Adipose tissue (tissue), 3 donors: ENCODE results near the gene PFKFB4. TPM values are rescaled to one million over a fixed set of nuclear protein-coding genes. Genes with fewer than 3 reads are reported as not detected.
A peak's percentile ranks its signal among the peaks of the same experiment; 100 is the strongest.
"Not testable (repeated sequence)": the region's sequence is repeated elsewhere in the genome, so short reads cannot be mapped to it uniquely, and the experiment has no call there.

ENCODE experiments used
- H3K27ac ChIP-seq: one replicate; pipeline ENCODE4 v1.5.1; 2013; ENCODE audit warnings: low read depth, low read length
- WGBS, 3 donors: extraction: QIAGEN DNeasy Blood & Tissue Kit; methylation state at CpG; one replicate each; pipeline ENCODE4 v1.1.7; 2013; 5-methylcytosine and 5-hydroxymethylcytosine counted together
- polyA plus RNA-seq, 3 donors: library from polyadenylated mRNA; stranded (reverse); fragments of 200-250 nt; gene quantifications; one replicate each; pipeline ENCODE4 v1.2.3, GENCODE V29; 2013
- donor health status: healthy with polysubstance abuse.
- donor health status: Bipolar disorder and iron deficiency.
- donor health status: healthy.

Gene PFKFB4
- polyA plus RNA-seq, 3 donors: 1.7 to 6.5 (median 5.2) TPM

DNA sequence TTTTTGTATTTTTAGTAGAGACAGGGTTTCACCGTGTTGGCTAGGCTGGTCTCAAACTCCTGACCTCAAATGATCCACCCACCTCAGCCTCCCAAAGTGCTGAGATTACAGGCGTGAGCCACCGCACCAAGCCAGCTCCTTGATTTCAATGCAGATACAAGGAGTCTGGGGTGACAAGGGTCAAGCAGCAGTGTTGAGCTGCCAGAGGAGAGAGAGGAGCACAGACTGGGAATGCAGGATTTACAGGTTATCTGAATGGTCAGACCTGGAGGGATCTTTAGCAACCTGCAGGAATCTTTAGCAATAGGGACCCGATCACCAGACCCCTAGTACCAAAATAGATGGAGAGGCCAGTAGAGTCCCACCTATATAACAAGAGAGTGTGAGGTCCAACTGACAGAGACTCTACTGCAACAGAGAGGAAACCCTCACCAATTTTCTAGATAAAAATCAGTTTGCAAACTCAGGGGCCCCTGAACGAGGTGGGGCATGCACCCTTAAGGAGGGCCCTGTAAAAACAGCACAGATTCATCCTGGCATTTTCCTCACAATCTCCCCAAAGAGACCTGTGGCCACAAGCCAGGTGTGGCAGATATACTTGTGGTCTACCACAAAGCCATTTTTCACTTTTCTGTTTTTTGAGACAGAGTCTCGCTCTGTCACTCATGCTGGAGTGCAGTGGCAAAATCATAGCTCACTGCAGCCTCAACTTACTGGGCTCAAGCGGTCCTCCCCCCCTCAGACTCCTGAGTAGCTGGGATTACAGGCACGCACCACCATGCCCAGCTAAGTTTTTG is 42.0 kb downstream of the PFKFB4 start:
- 87 to 94% (median 87%) methylated on average over 8 of the region's 8 CpGs for WGBS, 3 donors
- no peak overlapping the region for H3K27ac ChIP-seq

DNA sequence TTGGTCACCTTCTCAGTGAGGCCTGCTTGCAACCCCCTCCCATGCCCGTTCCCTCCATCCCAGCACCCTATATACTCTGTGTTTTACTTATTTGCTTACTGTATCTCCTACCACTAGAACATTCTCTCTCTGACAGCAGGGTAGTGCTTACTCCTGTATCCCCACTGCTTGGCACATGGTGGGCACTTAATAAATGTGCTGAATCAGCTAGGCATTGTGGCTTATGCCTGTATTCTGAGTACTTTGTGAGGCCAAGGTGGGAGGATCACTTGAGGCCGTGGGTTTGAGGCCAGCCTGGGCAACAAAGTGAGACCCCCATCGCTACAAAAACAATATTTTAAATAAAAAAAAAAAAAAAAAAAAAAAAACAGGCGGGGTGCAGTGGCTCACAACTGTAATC is 45.1 kb downstream of the PFKFB4 start:
- WGBS, 3 donors: 90 to 97% (median 91%) methylated on average over 4 of the region's 4 CpGs
- no peak overlapping the region for H3K27ac ChIP-seq

DNA sequence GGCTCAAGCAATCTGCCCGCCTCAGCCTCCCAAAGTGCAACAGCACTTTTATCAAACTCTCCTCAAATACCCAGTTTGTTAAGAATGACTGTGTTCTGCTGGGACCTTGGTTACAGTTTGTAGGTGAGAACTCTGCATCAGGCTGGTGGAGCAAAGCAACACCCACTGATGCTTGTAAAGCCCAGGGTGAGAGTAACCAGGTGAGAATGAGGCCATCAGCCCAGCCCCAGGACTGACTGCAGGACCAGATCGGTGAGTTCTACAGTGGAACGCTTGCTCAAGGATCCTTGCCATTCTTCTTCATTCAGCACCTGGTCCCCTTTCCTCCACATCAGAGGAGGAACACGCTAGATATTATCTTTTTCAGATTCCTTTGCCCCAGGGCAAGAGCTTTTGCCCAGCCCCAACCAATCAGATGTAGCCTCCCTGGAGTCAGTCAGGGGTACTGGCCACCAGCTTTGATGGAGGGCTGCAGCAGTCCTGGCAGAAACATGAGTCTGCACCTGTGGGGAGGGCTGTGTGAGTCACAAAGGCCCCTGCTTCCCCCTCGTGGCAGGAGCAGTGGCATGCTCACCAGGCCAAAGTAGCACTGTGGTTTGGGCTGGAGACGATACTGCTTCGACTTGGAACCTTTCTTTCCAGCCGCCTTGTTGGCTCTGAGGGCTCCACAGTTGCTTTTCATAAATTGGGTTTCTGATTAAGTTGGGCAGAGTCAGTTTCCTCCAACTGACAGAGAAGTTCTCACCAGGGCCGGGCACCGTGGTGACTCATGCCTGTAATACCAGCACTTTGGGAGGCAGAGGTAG is 49.1 kb downstream of the PFKFB4 start:
- H3K27ac ChIP-seq: no peak overlapping the region
- 33 to 40% (median 38%) methylated on average over 10 of the region's 10 CpGs for WGBS, 3 donors

DNA sequence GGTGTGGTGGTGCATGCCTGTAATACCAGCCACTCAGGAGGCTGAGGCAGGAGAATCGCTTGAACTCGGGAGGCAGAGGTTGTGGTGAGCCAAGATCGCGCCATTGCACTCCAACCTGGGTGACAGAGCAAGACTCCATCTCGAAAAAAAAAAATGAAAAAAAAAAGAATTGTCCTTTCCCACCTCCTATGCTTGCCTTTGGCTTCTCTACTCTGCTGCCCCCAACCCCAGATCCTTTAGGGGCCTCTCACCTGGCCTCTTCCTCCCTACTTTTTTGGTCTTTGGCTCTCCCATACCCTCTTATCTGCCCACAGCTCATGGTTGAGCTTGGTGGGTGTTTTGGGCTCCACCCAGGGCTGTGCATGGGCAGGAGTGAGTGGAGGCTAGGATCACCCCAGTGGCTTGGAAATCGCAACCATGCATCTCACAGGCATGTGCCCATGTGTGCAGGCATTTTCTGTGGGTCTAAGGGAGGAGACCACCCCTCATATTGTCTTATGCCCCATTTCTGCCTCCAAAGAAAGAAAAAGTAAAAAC is 50.6 kb downstream of the PFKFB4 start:
- 95 to 97% (median 95%) methylated on average over 6 of the region's 6 CpGs for WGBS, 3 donors
- H3K27ac ChIP-seq: no peak overlapping the region

DNA sequence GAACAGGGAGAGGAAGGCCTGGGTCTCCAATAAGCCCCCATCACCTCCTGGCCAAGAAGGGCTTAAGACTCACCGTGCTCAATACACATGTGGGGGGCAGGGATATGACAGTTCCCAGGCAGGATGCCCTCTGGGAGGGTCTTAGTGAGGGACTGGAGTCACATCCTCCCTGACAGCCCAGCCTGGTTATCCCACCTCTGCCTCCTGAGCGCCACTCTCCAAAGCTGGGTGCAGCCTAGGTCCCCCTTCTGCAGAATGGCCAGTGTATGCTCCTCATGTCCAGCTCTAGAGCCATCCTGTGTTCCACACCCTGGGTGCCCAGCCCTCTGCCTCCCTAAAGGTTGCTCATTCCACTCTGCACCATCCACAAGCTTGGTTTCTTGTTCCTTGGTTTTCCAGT is 51.5 kb downstream of the PFKFB4 start:
- WGBS, 3 donors: 77 to 89% (median 84%) methylated on average over 2 of the region's 2 CpGs
- H3K27ac ChIP-seq: peak overlapping the region; percentile 5

DNA sequence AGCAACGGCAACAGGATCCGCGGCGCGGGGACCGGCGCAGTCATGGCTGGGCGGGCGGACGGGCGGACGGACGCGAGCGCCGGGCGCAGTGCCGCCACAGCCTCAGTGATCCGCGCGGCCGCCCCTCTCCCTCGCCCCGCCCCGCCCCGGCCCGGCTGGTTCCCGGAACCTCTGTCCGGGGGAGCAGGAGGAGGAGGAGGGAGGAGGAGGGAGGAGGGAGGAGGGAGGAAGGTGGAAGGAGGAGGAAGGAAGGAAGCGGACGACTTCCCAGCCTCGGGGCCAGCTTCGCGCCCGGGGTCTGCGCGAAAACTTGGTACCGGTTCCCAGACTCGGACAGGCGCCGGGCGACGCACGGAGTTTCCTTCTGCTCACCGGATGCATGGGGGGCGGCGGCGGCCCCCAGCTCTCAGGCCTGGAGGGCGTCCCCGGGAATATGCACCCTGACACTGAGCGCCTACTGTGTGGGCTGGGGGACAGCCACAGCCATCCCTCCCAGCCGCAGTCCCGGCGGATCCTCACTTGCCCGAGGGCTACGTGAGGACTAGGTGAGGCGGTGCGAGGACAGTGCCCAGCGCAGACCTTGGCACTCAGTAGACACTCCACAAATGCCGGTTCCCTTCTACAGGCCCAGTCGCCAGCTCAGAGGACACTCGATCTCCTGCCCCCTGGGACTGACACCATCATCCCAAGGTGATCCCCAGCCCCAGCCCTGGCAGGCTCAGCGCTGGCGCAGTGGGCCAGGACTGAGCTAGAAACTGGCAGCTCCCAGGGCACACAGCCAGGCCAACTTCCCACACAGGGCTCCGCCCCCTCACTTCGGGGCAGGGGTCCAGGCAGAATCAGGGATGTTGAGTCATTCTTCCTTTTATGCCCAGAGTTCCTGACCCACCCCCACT is 52.3 kb downstream of the PFKFB4 start, which contains the start of gene SHISA5:
Gene SHISA5 (minus strand): TSS at position 124 of the 896 bp plus-strand sequence. CDS start 80 bp downstream, at position 44.
- WGBS, 3 donors: 1 to 6% (median 2%) methylated on average over 28 to 66 of the region's 66 CpGs
- H3K27ac ChIP-seq: peak within 1 kb of the TSS; percentile 80

DNA sequence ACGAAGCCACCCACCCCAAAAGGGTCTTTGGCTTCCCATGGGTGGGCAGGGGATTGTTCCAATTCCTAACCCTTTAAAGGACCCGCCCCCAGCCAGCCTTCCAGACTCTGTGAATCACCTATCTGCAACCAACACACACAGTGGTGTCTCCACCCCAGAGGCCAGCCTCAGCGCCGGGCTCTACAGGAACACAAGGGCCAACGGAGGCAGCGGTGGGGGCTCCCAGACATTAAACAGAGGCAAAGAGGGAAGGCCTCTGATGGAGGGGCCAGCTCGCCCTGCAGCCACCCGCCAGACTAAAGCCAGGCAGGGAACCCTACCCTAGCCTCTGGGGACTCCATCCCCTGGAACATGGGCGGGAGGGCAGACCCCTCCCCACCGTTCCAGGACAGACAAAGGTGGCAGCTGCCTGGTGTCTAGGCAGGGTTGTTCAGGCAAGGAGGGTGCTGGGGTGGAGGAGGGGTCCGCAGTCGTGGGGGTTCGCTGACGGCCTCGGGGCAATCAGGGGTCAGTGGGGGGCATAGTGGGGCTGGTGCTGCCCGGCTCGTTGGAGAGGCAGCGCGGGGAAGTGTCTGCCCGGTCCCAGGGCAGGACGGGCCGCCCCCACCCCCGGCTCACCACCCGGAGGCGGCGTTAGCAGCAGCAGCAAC is 53.1 kb downstream of the PFKFB4 start:
- H3K27ac ChIP-seq: peak overlapping the region; percentile 80
- 5 to 22% (median 6%) methylated on average over 26 of the region's 26 CpGs for WGBS, 3 donors

DNA sequence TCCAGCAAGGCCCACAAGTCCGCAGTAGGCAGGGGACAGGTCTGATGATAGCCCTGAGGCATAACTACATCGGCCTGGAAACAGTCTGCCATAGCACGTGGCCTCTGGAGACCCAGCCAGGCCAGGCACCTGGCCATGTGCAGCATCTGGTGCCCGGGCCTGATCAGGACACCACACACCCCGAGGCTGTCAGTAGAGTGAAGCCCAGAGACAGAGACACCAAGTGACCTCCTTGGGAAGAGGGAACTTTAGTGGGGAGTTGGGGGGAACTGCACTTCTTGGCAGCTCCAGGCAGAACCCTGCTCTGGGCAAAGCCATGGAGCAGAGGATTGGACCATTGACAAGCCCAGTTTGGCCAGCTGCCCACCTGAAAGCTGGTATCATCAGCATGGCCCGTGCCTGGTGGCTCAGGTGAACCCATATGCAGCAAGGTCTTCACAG is 53.9 kb downstream of the PFKFB4 start:
- 39 to 64% (median 56%) methylated on average over 6 of the region's 6 CpGs for WGBS, 3 donors
- H3K27ac ChIP-seq: no peak overlapping the region

DNA sequence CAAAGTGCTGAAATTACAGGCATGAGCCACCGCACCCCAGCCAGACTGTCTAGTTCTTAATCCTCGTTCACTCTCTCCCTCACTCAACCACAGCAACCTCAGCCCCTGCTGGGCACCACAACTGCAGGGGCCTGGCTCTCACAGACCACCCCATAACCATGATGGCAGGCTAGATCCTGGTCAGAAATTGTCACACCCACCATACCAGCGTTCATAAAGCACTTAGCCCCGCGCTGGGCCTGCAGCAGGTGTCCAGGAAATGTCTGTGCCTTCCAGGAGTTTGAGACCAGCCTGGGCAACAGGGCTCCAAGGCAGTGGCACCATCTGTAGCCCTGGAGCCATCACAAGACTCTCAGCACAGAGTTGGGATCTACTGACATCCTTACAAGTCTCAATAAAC is 54.5 kb downstream of the PFKFB4 start:
- no peak overlapping the region for H3K27ac ChIP-seq
- 80 to 98% (median 89%) methylated on average over 5 of the region's 5 CpGs for WGBS, 3 donors

DNA sequence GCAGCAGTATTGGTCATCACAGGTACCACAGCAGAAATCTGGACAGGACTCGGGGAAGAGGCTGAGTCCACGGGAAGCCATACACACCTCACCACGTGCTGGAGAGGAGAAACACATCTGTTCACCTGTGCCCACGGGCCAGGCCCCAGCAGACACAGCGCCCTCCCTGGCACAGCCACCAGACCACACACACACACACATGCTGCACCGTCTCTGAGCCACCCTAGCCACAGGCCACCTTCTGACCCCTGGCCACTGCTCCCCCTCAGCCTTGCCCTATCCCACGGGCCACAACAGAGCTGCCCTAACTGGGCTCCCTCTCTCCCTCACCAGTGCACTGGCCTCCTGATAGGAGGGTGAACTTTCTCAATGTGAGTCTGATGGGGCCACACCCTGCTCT is 55.4 kb downstream of the PFKFB4 start:
- 72 to 88% (median 87%) methylated on average over 7 of the region's 7 CpGs for WGBS, 3 donors

DNA sequence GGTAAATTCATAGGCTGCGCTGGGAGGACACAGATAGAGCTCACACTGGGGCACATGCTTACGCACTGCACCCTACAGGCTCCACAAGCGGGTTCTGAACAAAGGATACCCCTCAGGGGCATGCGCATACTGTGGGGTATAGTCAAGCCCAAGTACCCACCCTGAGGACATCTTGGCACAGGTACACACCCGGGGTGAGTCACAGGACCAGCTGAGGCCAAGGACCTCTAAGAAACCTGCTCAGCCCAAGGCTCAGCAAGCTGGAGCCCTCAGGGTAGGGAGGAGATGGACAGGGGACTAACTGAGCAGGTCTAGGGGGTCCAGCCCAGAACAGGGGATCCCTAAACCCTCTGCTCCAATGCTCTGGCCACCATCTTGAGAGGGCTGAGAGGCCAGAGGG is 55.9 kb downstream of the PFKFB4 start:
- no peak overlapping the region for H3K27ac ChIP-seq
- WGBS, 3 donors: 96 to 98% (median 97%) methylated on average over 5 of the region's 5 CpGs

More for the DNA sequence above, 55.4 kb downstream of the PFKFB4 start:
- no peak overlapping the region for H3K27ac ChIP-seq

DNA sequence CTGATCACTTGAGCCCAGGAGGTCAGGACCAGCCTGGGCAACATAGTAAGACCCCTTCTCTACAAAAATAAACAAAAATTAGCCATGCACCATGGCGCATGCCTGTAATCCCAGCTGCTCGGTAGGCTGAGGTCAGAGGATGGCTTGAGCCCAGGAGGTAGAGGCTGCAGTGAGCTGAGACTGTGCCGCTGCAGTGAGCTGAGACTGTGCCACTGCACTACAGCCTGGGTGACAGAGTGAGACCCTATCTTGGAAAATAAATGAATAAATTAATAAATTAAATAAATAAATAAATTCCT is 63.5 kb downstream of the PFKFB4 start:
- 69 to 91% (median 85%) methylated on average over 3 of the region's 3 CpGs for WGBS, 3 donors
- H3K27ac ChIP-seq: no peak overlapping the region

DNA sequence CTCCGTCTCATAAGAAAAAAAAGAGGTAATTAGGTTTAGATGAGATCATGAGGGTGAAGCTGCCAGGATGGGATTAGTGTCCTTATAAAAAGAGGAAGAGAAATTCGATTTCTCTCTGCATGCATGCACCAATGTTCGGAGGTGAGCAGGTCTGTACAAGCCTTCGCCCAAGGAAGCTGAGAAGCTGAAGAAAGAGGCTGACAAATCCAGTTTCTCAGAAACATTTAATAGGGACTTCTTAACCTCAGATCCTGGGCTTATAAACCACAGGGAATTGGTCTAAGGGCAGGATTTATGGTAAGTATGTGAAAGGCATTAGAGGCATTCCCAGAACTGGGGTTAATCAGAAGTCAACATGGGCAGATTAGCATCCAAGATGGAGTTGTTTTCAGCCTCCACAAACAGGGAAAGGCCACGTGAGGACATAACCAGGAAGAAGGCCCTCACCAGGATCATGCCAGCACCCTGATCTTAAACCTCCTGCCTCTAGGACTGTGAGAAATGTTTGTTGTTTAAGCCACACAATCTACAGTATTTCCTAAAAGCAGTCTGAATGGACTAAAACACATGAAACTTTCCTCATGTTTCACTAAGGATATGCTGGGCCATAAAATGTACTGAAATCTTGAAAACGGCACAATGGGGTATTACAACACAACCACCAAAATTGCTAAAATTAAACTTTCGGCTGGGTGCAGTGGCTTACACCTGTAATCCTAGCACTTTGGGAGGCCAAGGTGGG is 64.0 kb downstream of the PFKFB4 start:
- H3K27ac ChIP-seq: no peak overlapping the region
- WGBS, 3 donors: 54 to 86% (median 68%) methylated on average over 7 of the region's 7 CpGs

DNA sequence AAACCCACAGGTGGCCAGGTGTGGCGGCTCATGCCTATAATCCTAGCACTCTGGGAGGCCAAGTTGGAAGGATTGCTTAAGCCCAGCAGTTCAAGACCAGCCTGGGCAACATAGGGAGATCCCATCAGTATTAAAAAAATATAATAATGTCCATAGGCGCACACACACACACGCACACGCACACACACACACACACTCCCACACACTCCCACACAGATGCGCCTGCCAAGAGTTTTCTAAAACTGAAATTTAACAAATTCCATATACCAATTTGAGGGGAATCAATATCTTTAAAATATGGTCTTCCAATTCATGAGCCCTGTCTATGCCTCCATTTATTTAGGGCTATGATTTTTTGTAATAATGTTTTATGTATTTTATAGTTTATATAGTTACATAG is 69.7 kb downstream of the PFKFB4 start:
- H3K27ac ChIP-seq: no peak overlapping the region
- WGBS, 3 donors: 92 to 94% (median 93%) methylated on average over 5 of the region's 5 CpGs

DNA sequence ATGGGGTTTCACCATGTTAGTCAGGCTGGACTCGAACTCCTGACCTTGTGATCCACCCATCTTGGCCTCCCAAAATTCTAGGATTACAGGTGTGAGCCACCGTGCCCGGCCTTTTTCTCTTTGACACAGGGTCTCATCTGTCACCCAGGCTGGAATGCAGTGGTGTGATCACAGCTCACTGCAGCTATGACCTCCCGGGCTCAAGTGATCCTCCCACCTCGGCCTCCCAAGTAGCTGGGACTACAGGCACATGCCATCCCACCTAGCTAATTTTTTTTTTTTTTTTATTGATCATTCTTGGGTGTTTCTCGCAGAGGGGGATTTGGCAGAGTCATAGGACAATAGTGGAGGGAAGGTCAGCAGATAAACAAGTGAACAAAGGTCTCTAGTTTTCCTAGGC is 73.8 kb downstream of the PFKFB4 start:
- WGBS, 3 donors: 92 to 96% (median 95%) methylated on average over 6 of the region's 6 CpGs
- H3K27ac ChIP-seq: not testable (repeated sequence)

DNA sequence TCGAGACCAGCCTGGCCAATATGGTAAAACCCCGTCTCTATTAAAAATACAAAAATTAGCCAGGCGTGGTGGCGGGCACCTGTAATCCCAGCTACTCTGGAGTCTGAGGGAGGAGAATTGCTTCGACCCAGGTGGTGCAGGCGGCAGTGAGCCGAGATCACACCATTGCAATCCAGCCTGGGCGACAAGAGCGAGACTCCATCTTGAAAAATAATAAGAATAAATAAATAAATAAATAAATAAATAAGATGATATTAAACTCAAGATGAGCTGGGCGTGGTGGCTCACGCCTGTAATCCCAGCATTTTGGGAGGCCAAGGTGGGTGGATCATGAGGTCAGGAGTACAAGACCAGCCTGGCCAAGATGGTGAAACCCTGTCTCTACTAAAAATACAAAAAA is 75.7 kb downstream of the PFKFB4 start:
- 95 to 98% (median 96%) methylated on average over 11 of the region's 11 CpGs for WGBS, 3 donors
- not testable (repeated sequence) for H3K27ac ChIP-seq
